Measurements from ENCODE around the gene PDE6D. TPM values are rescaled to one million over a fixed set of nuclear protein-coding genes. Genes with fewer than 3 reads are reported as not detected.
A peak's percentile ranks its signal among the peaks of the same experiment; 100 is the strongest.

The PDE6D gene
- total and polyA plus RNA-seq, 2 of the 13 experiments (the other 11 are each of a cell fraction or from before 2014, with no cell fraction given) = 14.1 to 23.2 TPM

DNA sequence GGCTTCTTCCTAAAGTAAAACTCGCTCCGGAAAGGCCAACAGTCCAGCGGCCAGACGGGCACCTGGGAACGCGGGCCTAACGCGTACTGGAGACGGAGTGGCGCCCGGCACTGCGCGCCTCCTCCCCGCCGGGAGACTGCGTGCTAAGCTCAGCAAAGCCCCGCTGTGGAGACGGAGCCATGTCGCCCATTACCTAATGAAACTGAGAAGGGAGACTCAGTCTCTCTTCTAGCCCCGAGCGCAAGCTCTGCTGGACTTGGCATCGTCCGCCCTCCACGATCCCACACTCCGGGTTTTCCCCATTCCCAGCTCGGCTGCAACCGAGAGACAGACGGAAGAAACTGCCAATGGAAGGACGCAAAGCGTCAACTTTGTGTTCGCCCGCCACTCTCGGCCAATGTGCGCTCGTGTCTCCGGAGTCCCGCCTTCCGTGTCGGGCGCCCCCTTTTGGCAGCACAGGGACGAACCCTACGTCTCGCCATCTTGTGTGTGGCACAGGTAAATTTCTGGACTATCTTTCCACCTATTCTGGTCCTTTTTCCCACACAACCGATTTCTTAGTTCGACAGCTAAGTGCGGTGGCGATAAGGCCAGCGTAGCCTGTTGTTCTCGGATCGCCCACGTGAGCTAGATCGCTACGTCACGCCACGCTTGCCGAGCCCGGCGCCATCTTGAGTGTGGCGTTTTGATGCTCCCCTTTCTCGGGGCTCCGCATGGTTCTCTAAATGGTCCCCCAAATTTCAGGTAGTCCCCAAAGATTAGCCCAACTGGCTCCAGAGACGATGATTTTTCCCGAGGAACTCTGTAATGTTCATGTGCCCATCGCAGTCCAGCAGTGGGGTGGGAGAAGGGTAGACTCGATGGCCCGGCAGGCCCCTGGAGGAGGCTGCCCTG is 74.1 kb downstream of the PDE6D start (continued):
- no peak for TF ChIP-seq ZNF530 (CRISPR knock-in tag; IDR thresholded peaks at IDR 0.05; ENCODE audit: low read depth)
- TF ChIP-seq ZNF274 (CRISPR knock-in tag; IDR thresholded peaks at IDR 0.05) = no peak; the same call in 1 of the 2 replicates
- TF ChIP-seq, protein P1, sequence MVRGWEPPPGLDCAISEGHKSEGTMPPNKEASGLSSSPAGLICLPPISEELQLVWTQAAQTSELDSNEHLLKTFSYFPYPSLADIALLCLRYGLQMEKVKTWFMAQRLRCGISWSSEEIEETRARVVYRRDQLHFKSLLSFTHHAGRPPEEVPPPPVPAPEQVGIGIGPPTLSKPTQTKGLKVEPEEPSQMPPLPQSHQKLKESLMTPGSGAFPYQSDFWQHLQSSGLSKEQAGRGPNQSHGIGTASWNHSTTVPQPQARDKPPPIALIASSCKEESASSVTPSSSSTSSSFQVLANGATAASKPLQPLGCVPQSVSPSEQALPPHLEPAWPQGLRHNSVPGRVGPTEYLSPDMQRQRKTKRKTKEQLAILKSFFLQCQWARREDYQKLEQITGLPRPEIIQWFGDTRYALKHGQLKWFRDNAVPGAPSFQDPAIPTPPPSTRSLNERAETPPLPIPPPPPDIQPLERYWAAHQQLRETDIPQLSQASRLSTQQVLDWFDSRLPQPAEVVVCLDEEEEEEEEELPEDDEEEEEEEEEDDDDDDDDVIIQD (CRISPR knock-in tag; IDR thresholded peaks at IDR 0.05; ENCODE audit: low read depth) = no peak; the same call in 1 of the 2 replicates
- 0 out of 2 replicates have a peak, but pooled peaks have one; percentile 48 for TF ChIP-seq ZSCAN12 (CRISPR knock-in tag; IDR thresholded peaks at IDR 0.05)
- TF ChIP-seq, protein P2, sequence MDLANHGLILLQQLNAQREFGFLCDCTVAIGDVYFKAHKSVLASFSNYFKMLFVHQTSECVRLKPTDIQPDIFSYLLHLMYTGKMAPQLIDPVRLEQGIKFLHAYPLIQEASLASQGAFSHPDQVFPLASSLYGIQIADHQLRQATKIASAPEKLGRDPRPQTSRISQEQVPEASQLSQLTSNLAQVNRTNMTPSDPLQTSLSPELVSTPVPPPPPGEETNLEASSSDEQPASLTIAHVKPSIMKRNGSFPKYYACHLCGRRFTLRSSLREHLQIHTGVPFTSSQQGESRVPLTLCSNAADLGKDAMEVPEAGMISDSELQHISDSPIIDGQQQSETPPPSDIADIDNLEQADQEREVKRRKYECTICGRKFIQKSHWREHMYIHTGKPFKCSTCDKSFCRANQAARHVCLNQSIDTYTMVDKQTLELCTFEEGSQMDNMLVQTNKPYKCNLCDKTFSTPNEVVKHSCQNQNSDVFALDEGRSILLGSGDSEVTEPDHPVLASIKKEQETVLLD (CRISPR knock-in tag; IDR thresholded peaks at IDR 0.05; ENCODE audit: low read depth) = peak; percentile 57; the same call in 1 of the 2 replicates
- TF ChIP-seq SRSF9 (IDR thresholded peaks at IDR 0.05; ENCODE audit: borderline replicate concordance, insufficient read depth, low read depth, low read length, poor library complexity, severe bottlenecking) = no peak
- peak; percentile 35 for TF ChIP-seq IKZF4 (CRISPR knock-in tag; IDR thresholded peaks at IDR 0.05; ENCODE audit: borderline replicate concordance, low read depth, not compliant biosample characterization)
- peak; percentile 55; the same call in 1 of the 2 replicates for TF ChIP-seq WIZ (CRISPR knock-in tag; IDR thresholded peaks at IDR 0.05)
- no peak for TF ChIP-seq BCL6 (CRISPR knock-in tag; IDR thresholded peaks at IDR 0.05)
- no peak for TF ChIP-seq ZNF572 (CRISPR knock-in tag; IDR thresholded peaks at IDR 0.05)
- no peak for TF ChIP-seq TP53 (CRISPR knock-in tag; conservative IDR thresholded peaks at IDR 0.05)
- TF ChIP-seq MIER3 (CRISPR knock-in tag; IDR thresholded peaks at IDR 0.05; ENCODE audit: borderline replicate concordance) = peak; percentile 90; the same call in 1 of the 2 replicates
- TF ChIP-seq ZNF747 (CRISPR knock-in tag; IDR thresholded peaks at IDR 0.05; ENCODE audit: borderline replicate concordance) = no peak
- TF ChIP-seq, protein P3, sequence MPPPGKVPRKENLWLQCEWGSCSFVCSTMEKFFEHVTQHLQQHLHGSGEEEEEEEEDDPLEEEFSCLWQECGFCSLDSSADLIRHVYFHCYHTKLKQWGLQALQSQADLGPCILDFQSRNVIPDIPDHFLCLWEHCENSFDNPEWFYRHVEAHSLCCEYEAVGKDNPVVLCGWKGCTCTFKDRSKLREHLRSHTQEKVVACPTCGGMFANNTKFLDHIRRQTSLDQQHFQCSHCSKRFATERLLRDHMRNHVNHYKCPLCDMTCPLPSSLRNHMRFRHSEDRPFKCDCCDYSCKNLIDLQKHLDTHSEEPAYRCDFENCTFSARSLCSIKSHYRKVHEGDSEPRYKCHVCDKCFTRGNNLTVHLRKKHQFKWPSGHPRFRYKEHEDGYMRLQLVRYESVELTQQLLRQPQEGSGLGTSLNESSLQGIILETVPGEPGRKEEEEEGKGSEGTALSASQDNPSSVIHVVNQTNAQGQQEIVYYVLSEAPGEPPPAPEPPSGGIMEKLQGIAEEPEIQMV (CRISPR knock-in tag; IDR thresholded peaks at IDR 0.05; ENCODE audit: low read depth) = peak; percentile 93
- no peak for TF ChIP-seq ZFP36 (IDR thresholded peaks at IDR 0.05; ENCODE audit: borderline replicate concordance, low read depth, low read length, partially characterized antibody)
- TF ChIP-seq, protein P4, sequence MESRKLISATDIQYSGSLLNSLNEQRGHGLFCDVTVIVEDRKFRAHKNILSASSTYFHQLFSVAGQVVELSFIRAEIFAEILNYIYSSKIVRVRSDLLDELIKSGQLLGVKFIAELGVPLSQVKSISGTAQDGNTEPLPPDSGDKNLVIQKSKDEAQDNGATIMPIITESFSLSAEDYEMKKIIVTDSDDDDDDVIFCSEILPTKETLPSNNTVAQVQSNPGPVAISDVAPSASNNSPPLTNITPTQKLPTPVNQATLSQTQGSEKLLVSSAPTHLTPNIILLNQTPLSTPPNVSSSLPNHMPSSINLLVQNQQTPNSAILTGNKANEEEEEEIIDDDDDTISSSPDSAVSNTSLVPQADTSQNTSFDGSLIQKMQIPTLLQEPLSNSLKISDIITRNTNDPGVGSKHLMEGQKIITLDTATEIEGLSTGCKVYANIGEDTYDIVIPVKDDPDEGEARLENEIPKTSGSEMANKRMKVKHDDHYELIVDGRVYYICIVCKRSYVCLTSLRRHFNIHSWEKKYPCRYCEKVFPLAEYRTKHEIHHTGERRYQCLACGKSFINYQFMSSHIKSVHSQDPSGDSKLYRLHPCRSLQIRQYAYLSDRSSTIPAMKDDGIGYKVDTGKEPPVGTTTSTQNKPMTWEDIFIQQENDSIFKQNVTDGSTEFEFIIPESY (CRISPR knock-in tag; IDR thresholded peaks at IDR 0.05) = peak; percentile 97
- peak; percentile 15; the same call in 1 of the 2 replicates for TF ChIP-seq ZNF605 (CRISPR knock-in tag; IDR thresholded peaks at IDR 0.05)
- TF ChIP-seq, protein P5, sequence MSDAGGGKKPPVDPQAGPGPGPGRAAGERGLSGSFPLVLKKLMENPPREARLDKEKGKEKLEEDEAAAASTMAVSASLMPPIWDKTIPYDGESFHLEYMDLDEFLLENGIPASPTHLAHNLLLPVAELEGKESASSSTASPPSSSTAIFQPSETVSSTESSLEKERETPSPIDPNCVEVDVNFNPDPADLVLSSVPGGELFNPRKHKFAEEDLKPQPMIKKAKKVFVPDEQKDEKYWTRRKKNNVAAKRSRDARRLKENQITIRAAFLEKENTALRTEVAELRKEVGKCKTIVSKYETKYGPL (CRISPR knock-in tag; IDR thresholded peaks at IDR 0.05) = no peak; the same call in 1 of the 2 replicates
- TF ChIP-seq HHEX (CRISPR knock-in tag; IDR thresholded peaks at IDR 0.05) = no peak
- TF ChIP-seq PAX8 (CRISPR knock-in tag; IDR thresholded peaks at IDR 0.05; ENCODE audit: borderline replicate concordance) = peak; percentile 23; the same call in 1 of the 2 replicates
- peak; percentile 41 for TF ChIP-seq FOXJ3 (CRISPR knock-in tag; IDR thresholded peaks at IDR 0.05; ENCODE audit: borderline replicate concordance)
